Upper lobe of left lung (tissue), 6 donors: Measurements from ENCODE around the gene MAD1L1. TPM values are rescaled to one million over a fixed set of nuclear protein-coding genes. Genes with fewer than 3 reads are reported as not detected.

Source experiments
- ATAC-seq, 2 donors: fragments of 200-7000 bp; cut with Tn5 transposase; one replicate each; pipeline ENCODE4 v1.9.1; 2022; ENCODE audit warnings: mild to moderate bottlenecking in 2 of 2, moderate library complexity in 2 of 2; ENCODE audit not compliant: low FRiP score in 2 of 2
- DNase-seq, 2 donors: peaks; one replicate each; pipeline ENCODE4 v3.0.0-alpha.2; 2019 to 2020
- H3K27ac ChIP-seq, 4 donors: fragments of 200-600 bp; sonication (generic); one replicate each; pipeline ENCODE4 v1.5.1; 2016 to 2019
- H3K27me3 ChIP-seq, 4 donors: fragments of 200-600 bp; sonication (generic); one replicate each; pipeline ENCODE4 v1.5.1; 2017 to 2019
- H3K36me3 ChIP-seq, 4 donors: fragments of 200-600 bp; sonication (generic); one replicate each; pipeline ENCODE4 v1.5.1; 2016 to 2019
- H3K4me1 ChIP-seq, 4 donors: fragments of 200-600 bp; sonication (generic); one replicate each; pipeline ENCODE4 v1.5.1; 2018 to 2019
- H3K4me3 ChIP-seq, 4 donors: fragments of 200-600 bp; sonication (generic); one replicate each; pipeline ENCODE4 v1.5.1; 2017 to 2019; ENCODE audit warnings: mild to moderate bottlenecking in 2 of 4, moderate library complexity in 1 of 4
- H3K9me3 ChIP-seq, 4 donors: fragments of 200-600 bp; sonication (generic); one replicate each; pipeline ENCODE4 v1.5.1; 2018 to 2019
- EP300 ChIP-seq, 4 donors: sonication (generic); formaldehyde crosslinking; IDR thresholded peaks; one replicate each; pipeline ENCODE4 v1.5.1; 2017; ENCODE audit warnings: antibody characterized with exemption in 4 of 4, control low read depth in 2 of 4
- POLR2A ChIP-seq, 4 donors: fragments of 450-650 bp; IDR thresholded peaks; one replicate each; pipeline ENCODE4 v1.5.1; 2016 to 2017; ENCODE audit warnings: antibody characterized with exemption in 4 of 4, mild to moderate bottlenecking in 2 of 4
- POLR2AphosphoS5 ChIP-seq, 2 donors: sonication (generic); formaldehyde crosslinking; IDR thresholded peaks; one replicate each; pipeline ENCODE4 v1.5.1; 2017; ENCODE audit warnings: antibody characterized with exemption in 2 of 2
- WGBS, 2 donors: methylation state at CpG; one replicate each; pipeline ENCODE4 v1.1.5; 2017 to 2018; 5-methylcytosine and 5-hydroxymethylcytosine counted together
- total RNA-seq, 6 donors: library from RNA; depleted of rRNA in 4 of 6; stranded (reverse); fragments of >200 nt in 4 of 6; gene quantifications; one replicate each; pipeline versions ENCODE4 v1.1.0 to v1.2.1, GENCODE V29; 2016 to 2021
- TF ChIP-seq, protein P1 (sequence below), 6 experiments: fragments of 450-650 bp in 4 of 6; fragments of 200-600 bp in 2 of 6; sonication (generic) in 2 of 6; IDR thresholded peaks; one replicate each; pipeline ENCODE4 v1.5.1; 2016 to 2019; ENCODE audit warnings: antibody characterized with exemption in 6 of 6
- donor health status: DM: no; HTN: no; CAD: no; lungs with moderate emphysema.
- donor health status: DM: no; HTN: yes; CAD: no; lungs with severe emphysema.

The MAD1L1 gene
- total RNA-seq, 6 donors from 2014 or later, result 40.6 to 364 (median 65.6) TPM

DNA sequence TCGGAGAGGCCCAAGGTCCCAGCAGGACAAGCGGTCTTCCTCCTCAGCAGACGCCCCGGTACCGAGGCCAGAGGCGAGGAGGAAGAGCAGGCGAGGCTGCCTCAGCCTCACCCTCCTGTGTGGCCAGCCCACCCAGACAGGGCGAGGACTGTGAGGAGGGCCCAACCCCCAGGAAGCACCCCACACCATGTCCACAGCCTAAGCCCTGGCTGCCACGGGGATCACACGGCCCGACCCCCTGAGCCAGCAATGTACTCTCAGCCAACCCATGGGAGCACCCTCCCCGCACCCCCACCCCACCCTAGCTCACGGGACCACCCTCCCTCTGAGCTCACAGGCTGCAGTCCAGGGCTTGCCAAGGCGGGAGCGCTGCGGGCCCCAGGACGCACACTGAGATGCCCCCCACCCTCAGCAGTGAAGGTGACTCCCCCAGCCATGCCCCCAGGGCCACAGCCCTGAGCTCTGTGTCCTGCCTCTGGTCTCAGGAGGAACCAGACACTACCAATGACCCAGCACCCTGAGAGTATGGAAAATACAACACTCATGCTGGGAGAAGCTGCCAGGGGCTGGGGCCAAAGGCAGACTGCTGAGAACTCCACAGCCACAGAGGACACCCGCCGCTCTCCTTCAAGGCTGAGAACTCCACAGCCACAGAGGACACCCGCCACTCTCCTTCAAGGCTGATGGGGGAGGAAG is 93.6 kb downstream of the MAD1L1 start:
- 94 to 95% methylated on average over 7 to 15 of the region's 20 CpGs for WGBS, 2 donors
- TF ChIP-seq POLR2A (IDR thresholded peaks at IDR 0.05), result no peak
- TF ChIP-seq, protein P1, sequence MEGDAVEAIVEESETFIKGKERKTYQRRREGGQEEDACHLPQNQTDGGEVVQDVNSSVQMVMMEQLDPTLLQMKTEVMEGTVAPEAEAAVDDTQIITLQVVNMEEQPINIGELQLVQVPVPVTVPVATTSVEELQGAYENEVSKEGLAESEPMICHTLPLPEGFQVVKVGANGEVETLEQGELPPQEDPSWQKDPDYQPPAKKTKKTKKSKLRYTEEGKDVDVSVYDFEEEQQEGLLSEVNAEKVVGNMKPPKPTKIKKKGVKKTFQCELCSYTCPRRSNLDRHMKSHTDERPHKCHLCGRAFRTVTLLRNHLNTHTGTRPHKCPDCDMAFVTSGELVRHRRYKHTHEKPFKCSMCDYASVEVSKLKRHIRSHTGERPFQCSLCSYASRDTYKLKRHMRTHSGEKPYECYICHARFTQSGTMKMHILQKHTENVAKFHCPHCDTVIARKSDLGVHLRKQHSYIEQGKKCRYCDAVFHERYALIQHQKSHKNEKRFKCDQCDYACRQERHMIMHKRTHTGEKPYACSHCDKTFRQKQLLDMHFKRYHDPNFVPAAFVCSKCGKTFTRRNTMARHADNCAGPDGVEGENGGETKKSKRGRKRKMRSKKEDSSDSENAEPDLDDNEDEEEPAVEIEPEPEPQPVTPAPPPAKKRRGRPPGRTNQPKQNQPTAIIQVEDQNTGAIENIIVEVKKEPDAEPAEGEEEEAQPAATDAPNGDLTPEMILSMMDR (IDR thresholded peaks at IDR 0.05), result no peak
- no peak for TF ChIP-seq EP300 (IDR thresholded peaks at IDR 0.05)
- no peak for TF ChIP-seq POLR2AphosphoS5 (IDR thresholded peaks at IDR 0.05)
- peak in 1 of 2 donors; percentile 54 for DNase-seq

DNA sequence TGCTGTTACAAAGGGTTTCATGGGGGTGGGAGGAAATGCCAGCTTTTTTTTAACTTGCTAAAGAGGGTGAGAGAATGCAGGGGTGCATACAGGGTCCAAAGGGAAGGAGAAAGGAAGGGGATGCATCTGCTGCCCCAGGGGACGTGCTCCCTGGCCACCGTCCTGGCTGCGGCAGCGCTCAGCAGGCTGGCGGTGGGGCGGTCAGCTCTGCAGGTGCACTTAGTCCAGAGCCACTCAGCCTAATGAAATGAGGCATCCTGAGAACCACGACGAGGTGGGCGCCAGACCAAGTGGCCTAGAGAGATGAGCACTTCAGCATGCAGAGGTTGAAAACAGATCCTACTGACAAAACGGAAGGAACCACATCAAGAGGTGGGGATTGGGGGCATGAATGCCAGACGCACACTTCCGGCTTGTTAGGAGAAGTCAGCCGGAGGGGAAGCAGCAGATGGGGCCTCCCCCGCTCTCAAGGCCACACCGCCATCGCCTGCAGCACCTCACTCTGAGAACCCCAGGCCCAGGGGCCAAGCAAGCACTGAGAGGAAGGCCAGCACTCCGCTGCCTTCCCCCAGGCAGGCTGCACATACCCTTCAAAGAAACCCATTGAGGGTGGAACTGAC is 94.5 kb downstream of the MAD1L1 start:
- TF ChIP-seq, protein P1 (IDR thresholded peaks at IDR 0.05), result no peak
- TF ChIP-seq POLR2A (IDR thresholded peaks at IDR 0.05) (no peak), EP300 (IDR thresholded peaks at IDR 0.05) (no peak), POLR2AphosphoS5 (IDR thresholded peaks at IDR 0.05) (no peak)
- no peak for ATAC-seq
- DNase-seq, result peak in 1 of 2 donors; percentile 41
- H3K27ac ChIP-seq, result no peak overlapping the region
- H3K4me3 ChIP-seq, result no peak overlapping the region
- WGBS, 2 donors, result 60 to 81% methylated on average over 16 to 17 of the region's 17 CpGs
- no peaks in the 10 kb centered on the region for H3K27me3 ChIP-seq
- H3K9me3 ChIP-seq, result no peaks in the 10 kb centered on the region
- peaks cover 0 to 13% (median 5%) of the 10 kb centered on the region in 4 donors for H3K36me3 ChIP-seq
- peaks cover 0 to 7% (median 0%) of the 10 kb centered on the region in 4 donors for H3K4me1 ChIP-seq

More for the DNA sequence above, 93.6 kb downstream of the MAD1L1 start:
- Histone ChIP-seq H3K4me1 (peaks cover 0 to 7% (median 0%) of the 10 kb centered on the region in 4 donors), H3K27ac (no peak overlapping the region), H3K4me3 (no peak overlapping the region), H3K9me3 (no peaks in the 10 kb centered on the region), H3K36me3 (peaks cover 0 to 16% (median 10%) of the 10 kb centered on the region in 4 donors), H3K27me3 (no peaks in the 10 kb centered on the region)
- no peak for ATAC-seq

DNA sequence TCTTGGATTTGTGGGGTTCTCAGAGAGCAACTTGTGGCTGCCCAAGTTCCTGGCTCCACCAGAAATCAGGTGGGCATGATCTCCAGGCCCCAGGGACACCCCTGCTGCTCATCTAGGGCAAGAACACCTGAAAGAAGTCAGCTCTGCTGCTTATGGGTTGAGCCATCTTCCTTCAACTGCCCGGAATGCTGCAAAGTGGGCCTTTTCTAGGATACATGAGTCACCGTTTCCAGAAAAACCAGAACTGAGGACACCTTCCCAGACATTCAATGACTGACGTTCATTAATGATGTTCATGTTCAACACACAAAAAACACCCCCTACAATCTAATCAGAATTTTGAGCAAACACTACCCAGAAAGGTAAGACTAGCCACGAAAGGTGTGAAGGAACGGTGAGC is 98.0 kb downstream of the MAD1L1 start:
- Histone ChIP-seq H3K36me3 (peaks cover 0 to 16% (median 8%) of the 10 kb centered on the region in 4 donors), H3K27ac (no peak overlapping the region), H3K4me3 (no peak overlapping the region), H3K9me3 (no peaks in the 10 kb centered on the region), H3K4me1 (peaks cover 0 to 7% (median 0%) of the 10 kb centered on the region in 4 donors), H3K27me3 (no peaks in the 10 kb centered on the region)
- 96 to 98% methylated on average over 5 of the region's 5 CpGs for WGBS, 2 donors
- no peak for DNase-seq
- no peak for ATAC-seq
- no peak for TF ChIP-seq POLR2AphosphoS5 (IDR thresholded peaks at IDR 0.05)
- TF ChIP-seq, protein P1 (IDR thresholded peaks at IDR 0.05), result no peak
- TF ChIP-seq EP300 (IDR thresholded peaks at IDR 0.05), result no peak
- no peak for TF ChIP-seq POLR2A (IDR thresholded peaks at IDR 0.05)

DNA sequence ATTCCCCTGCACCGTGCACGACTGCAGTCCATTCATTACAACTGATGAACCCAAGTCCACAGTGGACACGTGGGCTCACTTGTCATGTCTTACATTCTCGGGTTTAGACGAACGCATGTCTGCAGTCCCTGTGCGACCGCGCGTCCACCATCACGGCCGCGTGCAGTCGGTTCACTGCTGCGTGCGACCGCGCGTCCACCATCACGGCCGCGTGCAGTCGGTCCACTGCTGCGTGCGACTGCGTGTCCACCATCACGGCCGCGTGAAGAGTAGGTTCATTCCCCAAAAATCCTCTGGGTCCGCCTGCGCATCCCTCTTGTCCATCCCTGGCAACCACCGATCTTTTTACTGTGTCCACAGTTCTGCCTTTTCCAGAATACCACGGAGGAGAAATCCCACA is 100.5 kb downstream of the MAD1L1 start:
- no peak overlapping the region for H3K4me3 ChIP-seq
- no peaks in the 10 kb centered on the region for H3K4me1 ChIP-seq
- H3K27ac ChIP-seq, result no peak overlapping the region
- DNase-seq, result peak in 1 of 2 donors; percentile 60
- TF ChIP-seq EP300 (IDR thresholded peaks at IDR 0.05) (no peak), POLR2A (IDR thresholded peaks at IDR 0.05) (no peak), POLR2AphosphoS5 (IDR thresholded peaks at IDR 0.05) (no peak)
- TF ChIP-seq, protein P1 (IDR thresholded peaks at IDR 0.05), result no peak
- 94 to 98% methylated on average over 22 to 33 of the region's 33 CpGs for WGBS, 2 donors
- ATAC-seq, result no peak
- no peaks in the 10 kb centered on the region for H3K9me3 ChIP-seq
- H3K36me3 ChIP-seq, result peaks cover 0 to 16% (median 8%) of the 10 kb centered on the region in 4 donors
- no peaks in the 10 kb centered on the region for H3K27me3 ChIP-seq
